HG03175 (cell line): ENCODE results near the gene CCDC197.

Experiments
- ATAC-seq: cut with Tn5 transposase; IDR thresholded peaks from one replicate; pipeline ENCODE4 v1.9.1; 2021; ENCODE audit warnings: mild to moderate bottlenecking, moderate library complexity; ENCODE audit not compliant: unreplicated experiment

CCDC197 gene

GRCh38 chr14:93960774-93961438 is 36.2 kb upstream of the CCDC197 start:
- no peak for ATAC-seq

- no peak for ATAC-seq
Measured at GRCh38 chr14:93961620-93962019, 35.5 kb upstream of the CCDC197 start.

GRCh38 chr14:93962701-93963601 is 34.1 kb upstream of the CCDC197 start:
- ATAC-seq: peak; percentile 63

GRCh38 chr14:93963692-93964091 is 33.4 kb upstream of the CCDC197 start:
- no peak for ATAC-seq

- ATAC-seq: no peak
Measured at GRCh38 chr14:93964281-93964680, 32.8 kb upstream of the CCDC197 start.

GRCh38 chr14:93964820-93965286 is 32.2 kb upstream of the CCDC197 start:
- no peak for ATAC-seq

- no peak for ATAC-seq
Measured at GRCh38 chr14:93965287-93965821, 31.7 kb upstream of the CCDC197 start.

- no peak for ATAC-seq
Measured at GRCh38 chr14:93965946-93966474, 31.1 kb upstream of the CCDC197 start.

GRCh38 chr14:93967637-93968250 is 29.4 kb upstream of the CCDC197 start:
- ATAC-seq: peak; percentile 38

- no peak for ATAC-seq
Measured at GRCh38 chr14:93969082-93969828, 27.8 kb upstream of the CCDC197 start.

- ATAC-seq: peak; percentile 20
Measured at GRCh38 chr14:93970585-93970964, 26.5 kb upstream of the CCDC197 start.

GRCh38 chr14:93970965-93971634 is 26.0 kb upstream of the CCDC197 start:
- ATAC-seq: peak; percentile 49

GRCh38 chr14:93971635-93972027 is 25.5 kb upstream of the CCDC197 start:
- no peak for ATAC-seq

GRCh38 chr14:93972618-93973205 is 24.4 kb upstream of the CCDC197 start:
- ATAC-seq: no peak

GRCh38 chr14:93973607-93974006 is 23.5 kb upstream of the CCDC197 start:
- ATAC-seq: no peak

GRCh38 chr14:93974299-93974698 is 22.8 kb upstream of the CCDC197 start:
- ATAC-seq: no peak

- no peak for ATAC-seq
Measured at GRCh38 chr14:93974833-93975232, 22.3 kb upstream of the CCDC197 start.

- peak; percentile 52 for ATAC-seq
Measured at GRCh38 chr14:93975791-93976476, 21.2 kb upstream of the CCDC197 start.
